ENCODE data around the gene KPNA6.
"Not testable (repeated sequence)": the region's sequence is repeated elsewhere in the genome, so short reads cannot be mapped to it uniquely, and the experiment has no call there.

KPNA6 gene

GRCh38 chr1:32100807-32101708 is 6.8 kb upstream of the KPNA6 start:
- DNase-seq: no peak

GRCh38 chr1:32104127-32104526 is 3.7 kb upstream of the KPNA6 start:
- no peak for DNase-seq

GRCh38 chr1:32105338-32105737 is 2.5 kb upstream of the KPNA6 start:
- DNase-seq: no peak

- no peak for DNase-seq
These were observed 1.1 kb upstream of the KPNA6 start for GRCh38 chr1:32106663-32107275.

- no peak for DNase-seq
These were observed 3.3 kb downstream of the KPNA6 start for GRCh38 chr1:32111040-32111623.

DNA sequence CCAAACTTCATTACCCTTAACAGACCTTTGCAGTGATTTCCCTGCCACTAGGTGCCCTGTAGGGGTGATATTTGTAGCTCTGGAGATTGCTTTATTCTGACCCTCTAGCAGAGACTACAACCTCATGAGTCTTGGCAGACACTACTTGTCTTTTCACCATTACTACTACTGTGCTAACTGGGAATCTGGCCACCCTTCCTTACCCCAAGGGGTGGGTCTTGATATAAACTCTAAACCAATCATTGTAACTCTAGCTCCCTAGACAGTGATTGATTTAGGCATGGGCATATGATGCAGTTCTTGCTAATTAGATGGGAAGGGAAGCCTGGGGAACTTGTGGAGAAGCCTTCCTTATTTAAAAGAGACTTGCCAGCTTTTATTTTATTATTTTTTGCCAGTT is 3.9 kb downstream of the KPNA6 start:
- no peak for DNase-seq

GRCh38 chr1:32112806-32113375 is 5.0 kb downstream of the KPNA6 start:
- peak in 1 of 2 experiments; percentile 29 for DNase-seq

- DNase-seq: not testable (repeated sequence)
These were observed 5.6 kb downstream of the KPNA6 start for GRCh38 chr1:32113436-32113835.

DNA sequence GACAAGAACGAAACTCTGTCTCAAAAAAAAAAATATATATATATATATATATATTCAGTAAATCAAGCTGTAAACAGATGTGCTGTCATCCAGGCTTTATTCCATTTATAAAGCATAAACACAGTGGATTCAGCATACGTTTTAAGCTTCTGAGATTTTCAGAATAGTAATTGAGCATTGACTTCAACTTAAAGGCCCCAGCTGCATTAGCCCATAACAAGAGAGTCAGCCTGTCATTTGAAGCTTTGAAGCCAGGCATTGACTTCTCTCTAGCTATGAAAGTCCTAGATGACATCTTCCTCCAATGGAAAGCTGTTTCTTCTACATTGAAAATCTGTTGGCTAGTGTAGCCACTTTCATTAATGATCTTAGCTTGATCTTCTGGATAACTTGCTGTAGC is 6.6 kb downstream of the KPNA6 start:
- no peak for DNase-seq

DNA sequence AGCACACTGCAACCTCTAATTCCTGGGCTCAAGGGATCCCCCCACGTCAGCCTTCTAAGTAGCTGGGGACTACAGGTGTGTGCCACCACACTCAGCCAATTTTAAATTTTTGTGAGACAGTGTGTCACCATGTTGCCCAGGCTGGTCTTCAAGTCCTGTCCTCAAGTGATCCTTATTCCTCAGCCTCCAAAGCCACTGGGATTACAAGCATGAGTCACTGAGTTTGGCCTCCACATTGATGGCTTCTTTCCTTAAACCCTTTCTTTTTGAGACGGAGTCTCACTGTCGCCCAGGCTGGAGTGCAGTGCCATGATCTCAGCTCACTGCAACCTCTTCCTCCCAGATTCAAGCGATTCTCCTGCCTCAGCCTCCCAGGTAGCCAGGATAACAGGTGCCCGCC is 7.6 kb downstream of the KPNA6 start:
- DNase-seq: no peak

GRCh38 chr1:32116531-32116930 is 8.7 kb downstream of the KPNA6 start:
- DNase-seq: no peak

DNA sequence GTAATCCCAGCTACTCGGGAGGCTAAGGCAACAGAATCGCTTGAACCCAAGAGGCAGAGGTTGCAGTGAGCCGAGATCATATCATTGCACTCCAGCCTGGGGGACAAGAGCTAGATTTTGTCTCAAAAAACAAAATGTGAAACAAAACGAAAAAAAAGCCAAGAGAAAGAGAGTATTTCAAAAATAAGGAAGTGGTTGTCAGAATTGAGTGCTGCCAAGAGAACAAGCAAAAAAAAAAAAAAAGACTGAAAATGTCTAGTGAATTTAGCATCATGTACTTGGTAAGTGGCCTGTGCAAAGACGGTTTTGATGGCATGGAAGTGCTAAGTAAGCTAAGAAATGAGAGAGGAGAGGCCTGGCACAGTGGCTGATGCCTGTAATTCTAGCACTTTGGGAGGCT is 14.3 kb downstream of the KPNA6 start:
- DNase-seq: no peak

DNA sequence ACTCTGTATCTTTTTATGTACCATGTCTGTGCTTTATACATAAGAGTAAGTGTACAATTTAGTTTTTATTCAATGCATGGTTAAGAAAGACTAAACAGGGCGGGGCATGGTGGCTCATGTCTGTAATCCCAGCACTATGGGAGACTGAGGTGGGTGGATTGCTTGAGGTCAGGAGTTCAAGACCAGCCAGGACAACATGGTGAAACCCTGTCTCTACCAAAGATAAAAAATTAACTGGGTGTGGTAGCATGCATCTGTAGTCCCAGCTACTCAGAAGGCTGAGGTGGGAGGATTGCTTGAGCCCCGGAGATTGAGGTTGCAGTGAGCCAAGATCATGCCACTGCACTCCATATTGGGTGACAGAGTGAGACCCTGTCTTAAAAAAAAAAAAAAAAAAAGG is 15.5 kb downstream of the KPNA6 start:
- DNase-seq: not testable (repeated sequence)

DNA sequence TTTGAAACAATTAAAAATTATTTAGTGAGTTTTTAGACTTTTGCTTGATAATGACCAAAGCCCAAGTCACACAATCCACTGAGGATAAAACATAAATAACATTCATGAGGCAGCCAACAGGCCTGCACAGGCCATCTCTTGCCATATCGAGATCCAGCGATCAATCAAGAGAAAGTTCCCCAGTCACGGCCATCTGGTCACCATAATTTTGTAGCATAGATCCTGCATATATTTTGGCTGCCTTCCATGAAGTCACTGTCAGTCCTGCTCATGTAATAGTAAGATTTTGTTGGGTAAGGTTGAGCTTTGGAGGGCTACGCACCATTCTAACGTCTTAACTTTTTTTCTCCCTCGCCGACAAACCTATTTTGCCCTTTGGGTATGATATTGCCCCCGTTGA is 17.5 kb downstream of the KPNA6 start:
- DNase-seq: no peak

- no peak for DNase-seq
These were observed 18.9 kb downstream of the KPNA6 start for GRCh38 chr1:32126770-32127169.

GRCh38 chr1:32127409-32128198 is 19.7 kb downstream of the KPNA6 start:
- DNase-seq: no peak

DNA sequence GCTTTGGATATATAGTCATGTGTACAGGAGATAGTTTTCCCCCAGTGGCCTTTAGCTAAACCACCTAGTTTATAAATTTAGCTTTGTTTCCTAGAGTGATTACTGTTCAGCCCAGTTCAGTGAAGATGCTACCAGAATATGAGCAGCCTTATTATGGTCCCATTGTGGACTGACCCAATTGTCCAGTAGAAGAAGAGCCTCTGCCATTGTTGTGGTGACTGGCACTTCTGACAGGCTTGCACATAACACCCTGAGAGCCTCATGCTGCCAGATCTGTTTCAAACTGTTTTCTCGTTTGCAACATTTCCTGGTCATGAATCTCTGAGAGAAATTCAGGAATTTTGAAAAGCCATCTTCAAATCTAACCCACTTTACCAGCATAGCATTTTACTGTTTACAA is 20.6 kb downstream of the KPNA6 start:
- no peak for DNase-seq

- DNase-seq: no peak
These were observed 21.1 kb downstream of the KPNA6 start for GRCh38 chr1:32128964-32129363.

DNA sequence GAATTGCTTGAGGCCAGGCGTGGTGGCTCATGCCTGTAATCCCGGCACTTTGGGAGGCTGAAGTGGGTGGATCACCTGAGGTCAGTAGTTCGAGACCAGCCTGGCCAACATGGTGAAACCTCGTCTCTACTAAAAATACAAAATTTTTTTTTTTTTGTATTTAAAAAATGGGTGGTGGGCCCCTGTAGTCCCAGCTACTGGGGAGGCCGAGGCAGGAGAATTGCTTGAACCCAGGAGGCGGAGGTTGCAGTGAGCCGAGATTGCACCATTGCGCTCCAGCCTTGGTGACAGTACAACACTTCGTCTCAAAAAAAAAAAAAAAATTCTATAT is 26.1 kb downstream of the KPNA6 start:
- DNase-seq: not testable (repeated sequence)

DNA sequence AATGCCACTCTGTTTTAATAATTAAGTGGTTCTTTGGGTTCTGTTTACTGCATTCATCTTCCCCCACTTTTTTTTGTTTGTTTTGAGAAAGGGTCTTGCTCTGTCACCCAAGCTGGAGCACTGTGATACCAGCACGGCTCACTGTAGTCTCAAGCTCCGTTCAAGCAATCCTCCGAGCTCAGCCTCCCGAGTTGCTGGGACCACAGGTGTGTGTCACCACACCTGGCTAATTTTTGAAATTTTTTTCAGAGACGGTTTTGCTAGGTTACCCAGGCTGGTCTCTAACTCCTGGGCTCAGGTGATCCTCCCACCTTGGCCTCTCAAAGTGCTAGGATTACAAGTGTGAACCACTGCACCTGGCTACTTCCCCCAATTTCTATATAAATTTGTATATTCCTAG is 29.3 kb downstream of the KPNA6 start:
- no peak for DNase-seq

DNA sequence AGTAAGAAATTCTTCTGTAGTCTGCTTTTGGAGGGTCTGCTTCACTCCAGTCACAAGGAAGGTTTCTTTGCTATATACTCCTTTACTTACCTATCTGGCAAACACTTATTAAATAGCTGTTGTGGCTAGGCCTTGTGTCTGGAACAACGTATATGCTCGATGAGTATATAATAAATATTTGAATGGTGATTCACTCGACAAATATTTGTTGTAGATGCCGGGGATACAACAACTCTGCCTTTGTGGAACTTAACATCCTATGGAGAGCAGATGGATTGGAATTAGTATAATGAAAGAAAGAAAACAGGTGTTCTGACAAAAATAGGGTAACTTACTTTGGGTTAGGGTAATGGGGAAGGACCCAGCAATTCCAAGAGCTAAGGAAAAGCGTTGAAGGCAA is 31.1 kb downstream of the KPNA6 start:
- no peak for DNase-seq

GRCh38 chr1:32142446-32143301 is 34.8 kb downstream of the KPNA6 start:
- no peak for DNase-seq

Data from activated T-cell treated with anti-CD3 and anti-CD28 coated beads, Interleukin-2, amount 50 U/mL, for 48 hours (primary cell).